ENCODE data around the gene MYLK2.
A peak's percentile ranks its signal among the peaks of the same experiment; 100 is the strongest.

Gene MYLK2

GRCh38 chr20:31879143-31879987 lies 60.2 kb downstream of the MYLK2 start:
- peak; percentile 91 for DNase-seq

GRCh38 chr20:31881945-31882344 lies 62.8 kb downstream of the MYLK2 start:
- no peak for DNase-seq

GRCh38 chr20:31883829-31884228 lies 64.7 kb downstream of the MYLK2 start:
- no peak for DNase-seq

All from right forelimb (tissue), 1 donor.